H1 (cell line): ENCODE results near the gene CYP27C1. TPM values are rescaled to one million over a fixed set of nuclear protein-coding genes. Genes with fewer than 3 reads are reported as not detected.

Source experiments
- CTCF ChIA-PET: fragments of 300-600 bp; sonication (Branson Sonifier 250); formaldehyde crosslinking; loops from one replicate; lab custom pipeline; 2021; ENCODE audit not compliant: partially characterized antibody; lab: Charles Lee
- POLR2A ChIA-PET: fragments of 300-600 bp; sonication (Branson Sonifier 250); formaldehyde crosslinking; loops from one replicate; lab custom pipeline; 2021; ENCODE audit warnings: inconsistent platforms; ENCODE audit not compliant: partially characterized antibody; lab: Charles Lee
- DNase-seq, 2 experiments: peaks; one replicate each; pipeline versions ENCODE4 v3.0.0 to v3.0.0-alpha.2; 2010 to 2022; ENCODE audit warnings: low spot score in 2 of 2, low read depth in 1 of 2, mixed read lengths in 1 of 2
- FAIRE-seq: peaks from 2 replicates; lab custom pipeline; 2011; peaks lifted over from hg19 to GRCh38; lab: Jason Lieb, UNC
- H2AFZ ChIP-seq: 2 replicates; pipeline ENCODE4 v1.8.1; 2012; ENCODE audit warnings: low read length, inconsistent platforms
- H2AK5ac ChIP-seq: 2 replicates; pipeline ENCODE4 v1.6.1; 2013; ENCODE audit warnings: low read depth, low read length
- H2BK120ac ChIP-seq: replicated peaks from 2 replicates; pipeline ENCODE3; 2013; ENCODE audit warnings: low read depth, low read length, inconsistent platforms
- H2BK12ac ChIP-seq: 2 replicates; pipeline ENCODE4 v1.6.1; 2013; ENCODE audit warnings: low read depth, low read length
- H2BK15ac ChIP-seq: 2 replicates; pipeline ENCODE4 v1.6.1; 2013; ENCODE audit warnings: low read length
- H2BK20ac ChIP-seq: 2 replicates; pipeline ENCODE4 v1.6.1; 2013; ENCODE audit warnings: low read length
- H2BK5ac ChIP-seq: 2 replicates; pipeline ENCODE4 v1.6.1; 2013; ENCODE audit warnings: low read depth, low read length
- H3K14ac ChIP-seq: 2 replicates; pipeline ENCODE4 v1.6.1; 2013; ENCODE audit warnings: inconsistent platforms; ENCODE audit not compliant: insufficient read length
- H3K18ac ChIP-seq: 2 replicates; pipeline ENCODE4 v1.6.1; 2013; ENCODE audit warnings: low read length; ENCODE audit errors: extremely low read depth
- H3K23ac ChIP-seq: 2 replicates; pipeline ENCODE4 v1.6.1; 2013; ENCODE audit warnings: inconsistent platforms; ENCODE audit not compliant: insufficient read length
- H3K23me2 ChIP-seq: 2 replicates; pipeline ENCODE4 v1.6.1; 2013; ENCODE audit warnings: low read depth, low read length
- H3K27ac ChIP-seq: 2 replicates; pipeline ENCODE4 v1.6.1; 2011; ENCODE audit warnings: low read depth, low read length, inconsistent platforms
- H3K27me3 ChIP-seq, 4 experiments: replicated peaks in 1 of 4; 1 replicate in 1 of 4; 2 replicates in 3 of 4; pipeline versions ENCODE4 v1.6.1 to v1.8.1; 2011 to 2013; ENCODE audit warnings: low read length in 3 of 4, mild to moderate bottlenecking in 3 of 4, inconsistent platforms in 2 of 4, mixed read lengths in 2 of 4, moderate library complexity in 1 of 4; ENCODE audit not compliant: control insufficient read depth in 3 of 4, insufficient read depth in 3 of 4; ENCODE audit errors: extremely low read depth in 1 of 4
- H3K36me3 ChIP-seq, 4 experiments: 2 replicates each; pipeline versions ENCODE4 v1.6.1 to v1.8.1; 2011 to 2013; ENCODE audit warnings: mild to moderate bottlenecking in 4 of 4, low read length in 3 of 4, moderate library complexity in 2 of 4, control low read depth in 1 of 4, inconsistent platforms in 1 of 4; ENCODE audit not compliant: insufficient read depth in 4 of 4, control insufficient read depth in 2 of 4
- H3K4ac ChIP-seq: replicated peaks from 2 replicates; pipeline ENCODE3; 2013; ENCODE audit warnings: low read length, low read depth, mixed read lengths, inconsistent platforms; ENCODE audit not compliant: insufficient read length
- H3K4me1 ChIP-seq, 4 experiments: replicated peaks in 1 of 4; 1 replicate in 1 of 4; 2 replicates in 3 of 4; pipeline versions ENCODE4 v1.6.1 to v1.8.1; 2011 to 2013; ENCODE audit warnings: low read length in 3 of 4, inconsistent platforms in 2 of 4, mixed read lengths in 1 of 4; ENCODE audit not compliant: insufficient read depth in 4 of 4, control insufficient read depth in 3 of 4
- H3K4me2 ChIP-seq, 2 experiments: 2 replicates each; pipeline versions ENCODE4 v1.6.1 to v1.8.1; 2011 to 2013; ENCODE audit warnings: low read depth in 2 of 2, low read length in 2 of 2, control low read depth in 1 of 2, inconsistent platforms in 1 of 2, mild to moderate bottlenecking in 1 of 2; ENCODE audit not compliant: insufficient read depth in 1 of 2
- H3K4me3 ChIP-seq, 4 experiments: fragments of 200-600, 300-600 bp in 1 of 4; sonication (generic), shearing (Covaris generic), sonication (Bioruptor Twin) in 1 of 4; 2 replicates each; pipeline versions ENCODE4 v1.5.1 to v1.8.1; 2011 to 2016; ENCODE audit warnings: low read length in 4 of 4, low read depth in 3 of 4, control low read depth in 2 of 4, inconsistent platforms in 2 of 4, mild to moderate bottlenecking in 2 of 4, mixed read lengths in 1 of 4, moderate library complexity in 1 of 4; ENCODE audit not compliant: insufficient read depth in 2 of 4; ENCODE audit errors: extremely low read depth in 1 of 4
- H3K56ac ChIP-seq: replicated peaks from 2 replicates; pipeline ENCODE3; 2013; ENCODE audit warnings: low read depth, mild to moderate bottlenecking, mixed read lengths, low read length, inconsistent platforms; ENCODE audit not compliant: insufficient read length
- H3K79me1 ChIP-seq: 2 replicates; pipeline ENCODE4 v1.6.1; 2013; ENCODE audit warnings: low read depth, low read length, control low read depth
- H3K79me2 ChIP-seq, 2 experiments: 2 replicates each; pipeline versions ENCODE4 v1.6.1 to v1.8.1; 2012 to 2013; ENCODE audit warnings: low read length in 2 of 2, mild to moderate bottlenecking in 2 of 2, inconsistent platforms in 1 of 2; ENCODE audit not compliant: insufficient read depth in 2 of 2, control insufficient read depth in 1 of 2
- H3K9ac ChIP-seq, 4 experiments: replicated peaks in 1 of 4; 1 replicate in 1 of 4; 2 replicates in 3 of 4; pipeline versions ENCODE4 v1.6.1 to v1.8.1; 2011 to 2013; ENCODE audit warnings: low read depth in 3 of 4, low read length in 3 of 4, control low read depth in 2 of 4, mild to moderate bottlenecking in 2 of 4, moderate library complexity in 2 of 4, inconsistent platforms in 1 of 4; ENCODE audit errors: extremely low read depth in 1 of 4
- H3K9me3 ChIP-seq, 2 experiments: 2 replicates each; pipeline versions ENCODE4 v1.6.1 to v1.8.1; 2012 to 2013; ENCODE audit warnings: mild to moderate bottlenecking in 2 of 2, moderate library complexity in 2 of 2, control low read depth in 1 of 2, inconsistent platforms in 1 of 2, low read depth in 1 of 2, low read length in 1 of 2, mixed read lengths in 1 of 2; ENCODE audit not compliant: insufficient read depth in 2 of 2
- H4K20me1 ChIP-seq, 2 experiments: replicated peaks in 1 of 2; 2 replicates each; pipeline versions ENCODE3 to v1.8.1; 2011 to 2013; ENCODE audit warnings: inconsistent platforms in 2 of 2, low read length in 2 of 2, mild to moderate bottlenecking in 1 of 2; ENCODE audit not compliant: insufficient read depth in 2 of 2, control insufficient read depth in 1 of 2
- H4K5ac ChIP-seq: 2 replicates; pipeline ENCODE4 v1.6.1; 2013; ENCODE audit warnings: low read length, low read depth, mixed read lengths, inconsistent platforms; ENCODE audit not compliant: insufficient read length
- H4K8ac ChIP-seq: 2 replicates; pipeline ENCODE4 v1.8.0; 2013; ENCODE audit warnings: mild to moderate bottlenecking, moderate library complexity, low read length, inconsistent platforms; ENCODE audit not compliant: insufficient read depth; ENCODE audit errors: extremely low read depth
- H4K91ac ChIP-seq: replicated peaks from 2 replicates; pipeline ENCODE3; 2013; ENCODE audit warnings: low read length, mixed read lengths, inconsistent platforms; ENCODE audit not compliant: insufficient read length
- ATF2 ChIP-seq: IDR thresholded peaks from 2 replicates; pipeline ENCODE4 v1.6.1; 2012; ENCODE audit warnings: low read length, inconsistent platforms
- ATF3 ChIP-seq: IDR thresholded peaks from 2 replicates; pipeline ENCODE4 v1.6.1; 2011; ENCODE audit warnings: low read depth, mild to moderate bottlenecking, low read length; ENCODE audit not compliant: insufficient read depth
- CBX5 ChIP-seq: fragments of 300-800, 300-1000 bp; sonication (generic); IDR thresholded peaks from 2 replicates; pipeline ENCODE4 v1.7.1; 2016; ENCODE audit warnings: antibody characterized with exemption, low read length, low read depth
- CEBPB ChIP-seq: IDR thresholded peaks from 2 replicates; pipeline ENCODE4 v1.6.1; 2012; ENCODE audit warnings: low read depth, low read length
- GABPA ChIP-seq: IDR thresholded peaks from 2 replicates; pipeline ENCODE4 v1.6.1; 2011; ENCODE audit warnings: mild to moderate bottlenecking, low read length, moderate library complexity, borderline replicate concordance; ENCODE audit not compliant: insufficient read depth
- JUN ChIP-seq: IDR thresholded peaks from 2 replicates; pipeline ENCODE4 v1.6.1; 2011; ENCODE audit warnings: low read depth, mild to moderate bottlenecking, improper control_type of control experiment, low read length
- PHF8 ChIP-seq: fragments of 200-600 bp; sonication (generic); conservative IDR thresholded peaks from 2 replicates; pipeline ENCODE4 v1.7.1; 2012; ENCODE audit warnings: low read depth, mild to moderate bottlenecking, inconsistent platforms, low read length, moderate library complexity
- POLR2A ChIP-seq, 2 experiments: IDR thresholded peaks; 1 replicate in 1 of 2; 2 replicates in 1 of 2; pipeline ENCODE4 v1.6.1; 2011; ENCODE audit warnings: low read depth in 2 of 2, low read length in 2 of 2, mild to moderate bottlenecking in 2 of 2; ENCODE audit errors: control extremely low read depth in 1 of 2
- SIN3A ChIP-seq, 2 experiments: IDR thresholded peaks in 1 of 2; conservative IDR thresholded peaks in 1 of 2; 2 replicates each; pipeline ENCODE4 v1.6.1; 2011 to 2012; ENCODE audit warnings: low read length in 2 of 2, improper control_type of control experiment in 1 of 2, low read depth in 1 of 2, mild to moderate bottlenecking in 1 of 2
- SP4 ChIP-seq: IDR thresholded peaks from 2 replicates; pipeline ENCODE4 v1.6.1; 2012; ENCODE audit warnings: low read length, inconsistent platforms
- TAF7 ChIP-seq: optimal IDR thresholded peaks from 2 replicates; pipeline ENCODE3; 2011; ENCODE audit warnings: low read depth, mild to moderate bottlenecking, inconsistent platforms, low read length, moderate library complexity, borderline replicate concordance
- WGBS, 2 experiments: shearing (Covaris generic) in 1 of 2; methylation state at CpG; one replicate each; pipeline versions ENCODE4 v1.1.6 to v1.1.7; 2013 to 2015; ENCODE audit warnings: low lambda C conversion rate in 2 of 2, mixed read lengths in 2 of 2, inconsistent platforms in 1 of 2, low coverage in 1 of 2, missing lambda C conversion rate in 1 of 2; ENCODE audit not compliant: insufficient replicate concordance in 2 of 2, insufficient coverage in 1 of 2, insufficient read length in 1 of 2; ENCODE audit errors: extremely low coverage in 1 of 2, missing lambda C conversion rate in 1 of 2; 5-methylcytosine and 5-hydroxymethylcytosine counted together
- polyA plus RNA-seq, 7 experiments: library from polyadenylated mRNA; depleted of rRNA in 3 of 7; stranded (reverse) in 5 of 7; unstranded in 2 of 7; fragments of >200 nt in 5 of 7; fragments of 200-250 nt in 2 of 7; gene quantifications; 1 replicate in 5 of 7; 2 replicates in 1 of 7; 4 replicates in 1 of 7; pipeline versions ENCODE4 v1.2.1 to v1.2.3, GENCODE V29; 2011 to 2013; ENCODE audit warnings: missing spikeins in 2 of 7, mixed read lengths in 2 of 7
- total RNA-seq: library from RNA; stranded (reverse); fragmentation: NEBNext Ultra II Directional; extraction: Animal tissue kit (Norgen Biotek cat#: 25700); gene quantifications from 2 replicates; pipeline ENCODE4 v1.2.1, GENCODE V29; 2021

The CYP27C1 gene
- total and polyA plus RNA-seq, 2 of the 8 experiments (the other 6 are each of a cell fraction or from before 2014, with no cell fraction given) = 1.3 to 3.2 TPM

- Histone ChIP-seq H3K18ac (no peak overlapping the region), H3K4me3 (no peak overlapping the region), H2BK15ac (no peak overlapping the region), H2BK120ac (no peak overlapping the region), H3K9ac (no peak overlapping the region), H4K8ac (no peak overlapping the region), H3K4ac (no peak overlapping the region), H3K27me3 (no peaks in the 10 kb centered on the region), H3K79me2 (no peaks in the 10 kb centered on the region), H3K4me1 (no peaks in the 10 kb centered on the region), H2AFZ (no peak overlapping the region), H3K4me2 (no peak overlapping the region), H3K14ac (no peak overlapping the region), H3K27ac (no peak overlapping the region), H2BK20ac (no peak overlapping the region), H2AK5ac (no peak overlapping the region), H3K36me3 (no peaks in the 10 kb centered on the region), H2BK5ac (no peak overlapping the region), H4K5ac (no peak overlapping the region), H3K79me1 (no peaks in the 10 kb centered on the region), H4K20me1 (no peaks in the 10 kb centered on the region), H3K9me3 (peaks cover 5 to 9% of the 10 kb centered on the region in 2 experiments; a peak in 2 of 4 replicates), H3K56ac (no peak overlapping the region), H3K23ac (no peak overlapping the region), H2BK12ac (no peak overlapping the region), H4K91ac (no peak overlapping the region), H3K23me2 (no peaks in the 10 kb centered on the region)
- DNase-seq (no peak), FAIRE-seq (no peak)
- WGBS, 2 experiments = 82% methylated on average over 6 of the region's 6 CpGs; no CpG with 5 or more reads in 1 of the 2 experiments
- POLR2A ChIA-PET = no interaction called here
- CTCF ChIA-PET = interaction anchor here (0.6 to 2.3 kb wide), 4 partner anchors 23 to 283 kb away, joined by 3 to 6 read pairs (median 3); no protein-coding TSS in a partner anchor
- TF ChIP-seq SIN3A (conservative IDR thresholded peaks at IDR 0.05 in 1 of 2, IDR thresholded peaks at IDR 0.05 in 1 of 2; ENCODE audit: low read depth in 1 of 2, low read length in 2 of 2) (no peak), CEBPB (no peak), PHF8 (no peak), CBX5 (no peak), ATF3 (no peak), TAF7 (no peak), SP4 (no peak), ATF2 (no peak), POLR2A (IDR thresholded peaks at IDR 0.05; ENCODE audit: control extremely low read depth in 1 of 2, low read depth in 2 of 2, low read length in 2 of 2) (no peak), JUN (no peak), GABPA (no peak)
These were observed 15.1 kb upstream of the CYP27C1 start for GRCh38 chr2:127235082-127235702.
